Neural cell (in vitro differentiated cells): ENCODE results near the gene DERA. TPM values are rescaled to one million over a fixed set of nuclear protein-coding genes. Genes with fewer than 3 reads are reported as not detected.
"Not testable (repeated sequence)": the region's sequence is repeated elsewhere in the genome, so short reads cannot be mapped to it uniquely, and the experiment has no call there.

Experiments
- H2AFZ ChIP-seq: fragments of 200-600, 300-800 bp; sonication (generic), shearing (Covaris generic); 2 replicates; pipeline ENCODE4 v1.6.0; 2014; ENCODE audit warnings: low read depth, mild to moderate bottlenecking, antibody characterized with exemption, low read length, moderate library complexity
- H3F3A ChIP-seq: fragments of 200-600 bp; shearing (Covaris generic); 2 replicates; pipeline ENCODE4 v1.6.1; 2016; ENCODE audit warnings: mild to moderate bottlenecking, moderate library complexity, mixed read lengths, antibody characterized with exemption, low read length; ENCODE audit not compliant: insufficient read depth, poor library complexity, severe bottlenecking
- H3K27ac ChIP-seq: fragments of 200-600, 300-800 bp; sonication (generic), shearing (Covaris generic); 2 replicates; pipeline ENCODE4 v1.5.1; 2014; ENCODE audit warnings: mild to moderate bottlenecking, low read length, moderate library complexity
- H3K27me3 ChIP-seq: fragments of 300-800, 200-600 bp; sonication (generic), shearing (Covaris generic); 2 replicates; pipeline ENCODE4 v1.6.0; 2014; ENCODE audit warnings: mild to moderate bottlenecking, low read depth, low read length, moderate library complexity; ENCODE audit not compliant: insufficient read depth
- H3K36me3 ChIP-seq: fragments of 300-800, 200-600 bp; sonication (generic), shearing (Covaris generic); 2 replicates; pipeline ENCODE4 v1.5.1; 2014; ENCODE audit warnings: mild to moderate bottlenecking, antibody characterized with exemption, low read length, moderate library complexity; ENCODE audit not compliant: insufficient read depth
- H3K4me2 ChIP-seq: fragments of 300-800, 200-600 bp; sonication (generic), shearing (Covaris generic); 2 replicates; pipeline ENCODE4 v1.6.0; 2014; ENCODE audit warnings: mild to moderate bottlenecking, low read length
- H3K4me3 ChIP-seq: fragments of 300-800, 200-600 bp; sonication (generic), shearing (Covaris generic); 2 replicates; pipeline ENCODE4 v1.5.1; 2014; ENCODE audit warnings: mild to moderate bottlenecking, low read length, moderate library complexity
- H3K79me2 ChIP-seq: fragments of 200-600 bp; shearing (Covaris generic); replicated peaks from 2 replicates; pipeline ENCODE4 v1.6.0; 2014; ENCODE audit warnings: mild to moderate bottlenecking, low read length, moderate library complexity; ENCODE audit not compliant: insufficient read depth
- H3K9ac ChIP-seq: fragments of 300-800, 200-600 bp; sonication (generic), shearing (Covaris generic); 2 replicates; pipeline ENCODE4 v1.6.1; 2016; ENCODE audit warnings: mild to moderate bottlenecking, low read length, mixed read lengths
- H3K9me2 ChIP-seq: fragments of 200-600 bp; shearing (Covaris generic); 2 replicates; pipeline ENCODE4 v1.6.1; 2016; ENCODE audit warnings: mild to moderate bottlenecking, low read length, mixed read lengths; ENCODE audit not compliant: insufficient read depth
- H3K9me3 ChIP-seq: fragments of 200-600, 300-800 bp; sonication (generic), shearing (Covaris generic); 2 replicates; pipeline ENCODE4 v1.6.1; 2016; ENCODE audit warnings: mild to moderate bottlenecking, mixed run types, low read length, moderate library complexity, mixed read lengths
- H4K20me1 ChIP-seq: fragments of 200-600 bp; shearing (Covaris generic); 2 replicates; pipeline ENCODE4 v1.6.1; 2016; ENCODE audit warnings: mild to moderate bottlenecking, mixed run types; ENCODE audit not compliant: insufficient read depth
- CTCF ChIP-seq: fragments of 450-650 bp; IDR thresholded peaks from 2 replicates; pipeline ENCODE4 v1.5.1; 2014; ENCODE audit warnings: antibody characterized with exemption, mild to moderate bottlenecking, moderate library complexity; ENCODE audit not compliant: poor library complexity, severe bottlenecking
- EP300 ChIP-seq: fragments of 450-650 bp; conservative IDR thresholded peaks from 2 replicates; pipeline ENCODE4 v1.6.1; 2014; ENCODE audit warnings: antibody characterized with exemption, mild to moderate bottlenecking, moderate library complexity; ENCODE audit not compliant: poor library complexity, severe bottlenecking
- EZH2 ChIP-seq: fragments of 200-600, 300-800 bp; shearing (Covaris generic), sonication (generic); IDR thresholded peaks from 2 replicates; pipeline ENCODE4 v1.6.1; 2014; ENCODE audit warnings: antibody characterized with exemption, low read length, borderline replicate concordance, mild to moderate bottlenecking; ENCODE audit not compliant: insufficient read depth, poor library complexity, severe bottlenecking
- MXI1 ChIP-seq: fragments of 450-650 bp; conservative IDR thresholded peaks from 2 replicates; pipeline ENCODE4 v1.6.1; 2014; ENCODE audit warnings: antibody characterized with exemption, mild to moderate bottlenecking; ENCODE audit not compliant: poor library complexity, severe bottlenecking
- POLR2AphosphoS5 ChIP-seq: IDR thresholded peaks from 2 replicates; pipeline ENCODE4 v1.6.1; 2012
- RAD21 ChIP-seq: fragments of 450-650 bp; conservative IDR thresholded peaks from 2 replicates; pipeline ENCODE4 v1.6.1; 2014; ENCODE audit warnings: antibody characterized with exemption, mild to moderate bottlenecking, moderate library complexity
- REST ChIP-seq: IDR thresholded peaks from 2 replicates; pipeline ENCODE4 v1.6.1; 2012; ENCODE audit warnings: borderline replicate concordance
- SMC3 ChIP-seq: fragments of 450-650 bp; conservative IDR thresholded peaks from 2 replicates; pipeline ENCODE4 v1.6.1; 2014; ENCODE audit warnings: antibody characterized with exemption, mild to moderate bottlenecking, moderate library complexity; ENCODE audit not compliant: poor library complexity
- TAF1 ChIP-seq: IDR thresholded peaks from 2 replicates; pipeline ENCODE4 v1.6.1; 2012; ENCODE audit warnings: low read depth
- polyA plus RNA-seq: library from polyadenylated mRNA; depleted of rRNA; stranded (reverse); fragments of >200 nt; gene quantifications from 2 replicates; pipeline ENCODE4 v1.2.3, GENCODE V29; 2014

DERA gene
- polyA plus RNA-seq, 1 donor from 2014 or later: 7.7 TPM

DNA sequence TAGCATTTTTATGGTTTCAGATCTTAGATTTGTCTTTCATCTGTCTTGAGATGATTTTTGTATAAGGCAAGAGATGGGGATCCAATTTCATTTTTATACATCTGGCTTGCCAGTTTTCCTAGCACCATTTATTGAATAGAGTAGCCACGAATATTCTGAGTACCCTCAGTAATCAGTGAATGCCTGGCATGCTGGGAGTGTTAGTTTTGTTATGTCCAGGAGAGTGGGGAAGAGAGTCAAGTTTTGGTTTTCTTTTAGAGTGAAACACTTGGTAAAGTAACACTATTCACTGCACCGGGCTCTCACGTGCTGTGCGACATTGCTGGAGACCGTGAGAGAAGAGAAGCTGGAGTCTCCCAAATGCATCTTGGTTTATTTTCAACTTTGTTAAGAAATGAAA, 31.3 kb downstream of the DERA start:
- Histone ChIP-seq H3K27ac (no peak overlapping the region), H3K9ac (no peak overlapping the region)

GRCh38 chr12:15943519-15943918, 32.4 kb downstream of the DERA start:
- not testable (repeated sequence) for H3K4me2 ChIP-seq, H3K27me3 ChIP-seq, H3K9me2 ChIP-seq, H2AFZ ChIP-seq, H3F3A ChIP-seq, H3K4me3 ChIP-seq, H3K79me2 ChIP-seq, H3K9ac ChIP-seq, H3K9me3 ChIP-seq, H3K27ac ChIP-seq, H4K20me1 ChIP-seq, H3K36me3 ChIP-seq

More for the DNA sequence above, 31.3 kb downstream of the DERA start:
- Histone ChIP-seq H3K79me2 (no peaks in the 10 kb centered on the region), H3K4me3 (no peak overlapping the region), H4K20me1 (no peaks in the 10 kb centered on the region), H3K9me2 (no peaks in the 10 kb centered on the region), H3F3A (no peaks in the 10 kb centered on the region), H3K27me3 (no peaks in the 10 kb centered on the region), H3K9me3 (no peaks in the 10 kb centered on the region), H3K36me3 (no peaks in the 10 kb centered on the region), H2AFZ (no peak overlapping the region), H3K4me2 (no peak overlapping the region)
- TF ChIP-seq CTCF (no peak), POLR2AphosphoS5 (no peak), EP300 (no peak), TAF1 (no peak), SMC3 (no peak), MXI1 (no peak), EZH2 (no peak), RAD21 (no peak), REST (no peak)

DNA sequence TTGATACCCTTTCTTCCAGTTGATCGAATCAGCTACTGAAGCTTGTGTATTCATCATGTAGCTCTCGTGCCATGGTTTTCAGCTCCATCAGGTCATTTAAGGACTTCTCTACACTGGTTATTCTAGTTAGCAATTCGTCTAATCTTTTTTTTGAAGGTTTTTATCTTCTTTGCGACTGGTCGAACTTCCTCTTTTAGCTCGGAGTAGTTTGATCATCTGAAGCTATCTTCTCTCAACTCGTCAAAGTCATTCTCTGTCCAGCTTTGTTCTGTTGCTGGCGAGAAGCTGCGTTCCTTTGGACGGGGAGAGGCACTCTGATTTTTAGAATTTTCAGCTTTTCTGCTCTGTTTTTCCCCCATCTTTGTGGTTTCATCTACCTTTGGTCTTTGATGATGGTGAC, 37.3 kb downstream of the DERA start:
- H3K9me3 ChIP-seq, H3K27me3 ChIP-seq, H3K4me2 ChIP-seq, H2AFZ ChIP-seq, H3K36me3 ChIP-seq, H3K9me2 ChIP-seq, H3F3A ChIP-seq, H3K4me3 ChIP-seq, H3K27ac ChIP-seq, H3K79me2 ChIP-seq, H3K9ac ChIP-seq, H4K20me1 ChIP-seq: not testable (repeated sequence)
